Measurements from ENCODE around the gene IFITM10. TPM values are rescaled to one million over a fixed set of nuclear protein-coding genes. Genes with fewer than 3 reads are reported as not detected.

The IFITM10 gene
- total and polyA plus RNA-seq, 9 donors: 0.08 to 0.27 (median 0.17) TPM; not detected in 1

GRCh38 chr11:1736447-1736992 is 13.9 kb downstream of the IFITM10 start:
- H3K36me3 ChIP-seq (ENCODE audit: control insufficient read depth, insufficient read depth, low read length): no peaks in the 10 kb centered on the region
- 44% methylated on average over 2 of the region's 3 CpGs for WGBS (ENCODE audit: insufficient coverage)
- DNase-seq: no peak
- no peak overlapping the region for H3K27ac ChIP-seq (ENCODE audit: low read length)
- peaks cover 47% of the 10 kb centered on the region for H3K27me3 ChIP-seq (ENCODE audit: control insufficient read depth, insufficient read depth, low read length)
- H3K4me1 ChIP-seq (ENCODE audit: control insufficient read depth, insufficient read depth, low read length): no peaks in the 10 kb centered on the region
- no peak overlapping the region for H3K4me3 ChIP-seq (ENCODE audit: low read length)
- H3K9me3 ChIP-seq (replicated peaks; ENCODE audit: control insufficient read depth, low read depth, low read length): peaks cover 11% of the 10 kb centered on the region

- Histone ChIP-seq H3K4me3 (ENCODE audit: low read length) (no peak overlapping the region), H3K9me3 (replicated peaks; ENCODE audit: control insufficient read depth, low read depth, low read length) (peaks cover 11% of the 10 kb centered on the region), H3K27me3 (ENCODE audit: control insufficient read depth, insufficient read depth, low read length) (peaks cover 45% of the 10 kb centered on the region), H3K36me3 (ENCODE audit: control insufficient read depth, insufficient read depth, low read length) (no peaks in the 10 kb centered on the region), H3K27ac (ENCODE audit: low read length) (no peak overlapping the region), H3K4me1 (ENCODE audit: control insufficient read depth, insufficient read depth, low read length) (peaks cover 4% of the 10 kb centered on the region)
- 83% methylated on average over 13 of the region's 16 CpGs for WGBS (ENCODE audit: insufficient coverage)
- DNase-seq: no peak
Observed at GRCh38 chr11:1735271-1735670, 15.1 kb downstream of the IFITM10 start.

- H3K36me3 ChIP-seq (ENCODE audit: control insufficient read depth, insufficient read depth, low read length): no peaks in the 10 kb centered on the region
- DNase-seq: no peak
- no peak overlapping the region for H3K27ac ChIP-seq (ENCODE audit: low read length)
- no peak overlapping the region for H3K4me3 ChIP-seq (ENCODE audit: low read length)
- peaks cover 6% of the 10 kb centered on the region for H3K4me1 ChIP-seq (ENCODE audit: control insufficient read depth, insufficient read depth, low read length)
- H3K27me3 ChIP-seq (ENCODE audit: control insufficient read depth, insufficient read depth, low read length): peaks cover 45% of the 10 kb centered on the region
- peaks cover 11% of the 10 kb centered on the region for H3K9me3 ChIP-seq (replicated peaks; ENCODE audit: control insufficient read depth, low read depth, low read length)
- 54% methylated on average over 8 of the region's 10 CpGs for WGBS (ENCODE audit: insufficient coverage)
Observed at GRCh38 chr11:1734641-1735081, 15.7 kb downstream of the IFITM10 start.

- WGBS (ENCODE audit: insufficient coverage): 71% methylated on average over 23 of the region's 28 CpGs
- no peak overlapping the region for H3K27ac ChIP-seq (ENCODE audit: low read length)
Observed at GRCh38 chr11:1733716-1734640, 16.4 kb downstream of the IFITM10 start.

GRCh38 chr11:1733009-1733715 is 17.2 kb downstream of the IFITM10 start:
- no peak overlapping the region for H3K27ac ChIP-seq (ENCODE audit: low read length)
- peaks cover 6% of the 10 kb centered on the region for H3K4me1 ChIP-seq (ENCODE audit: control insufficient read depth, insufficient read depth, low read length)
- H3K36me3 ChIP-seq (ENCODE audit: control insufficient read depth, insufficient read depth, low read length): no peaks in the 10 kb centered on the region
- H3K9me3 ChIP-seq (replicated peaks; ENCODE audit: control insufficient read depth, low read depth, low read length): peaks cover 11% of the 10 kb centered on the region
- no peak overlapping the region for H3K4me3 ChIP-seq (ENCODE audit: low read length)
- no peak for DNase-seq
- peaks cover 52% of the 10 kb centered on the region for H3K27me3 ChIP-seq (ENCODE audit: control insufficient read depth, insufficient read depth, low read length)
- 66% methylated on average over 14 of the region's 14 CpGs for WGBS (ENCODE audit: insufficient coverage)

More at GRCh38 chr11:1733716-1734640, 16.4 kb downstream of the IFITM10 start:
- H3K27me3 ChIP-seq (ENCODE audit: control insufficient read depth, insufficient read depth, low read length): peaks cover 48% of the 10 kb centered on the region
- H3K4me3 ChIP-seq (ENCODE audit: low read length): no peak overlapping the region
- no peak for DNase-seq
- no peaks in the 10 kb centered on the region for H3K36me3 ChIP-seq (ENCODE audit: control insufficient read depth, insufficient read depth, low read length)
- H3K9me3 ChIP-seq (replicated peaks; ENCODE audit: control insufficient read depth, low read depth, low read length): peaks cover 11% of the 10 kb centered on the region
- peaks cover 6% of the 10 kb centered on the region for H3K4me1 ChIP-seq (ENCODE audit: control insufficient read depth, insufficient read depth, low read length)

GRCh38 chr11:1732418-1733008 is 17.9 kb downstream of the IFITM10 start:
- no peak overlapping the region for H3K27ac ChIP-seq (ENCODE audit: low read length)
- H3K4me3 ChIP-seq (ENCODE audit: low read length): no peak overlapping the region
- H3K27me3 ChIP-seq (ENCODE audit: control insufficient read depth, insufficient read depth, low read length): peaks cover 57% of the 10 kb centered on the region
- H3K36me3 ChIP-seq (ENCODE audit: control insufficient read depth, insufficient read depth, low read length): no peaks in the 10 kb centered on the region
- DNase-seq: no peak
- 35% methylated on average over 13 of the region's 13 CpGs for WGBS (ENCODE audit: insufficient coverage)
- peaks cover 11% of the 10 kb centered on the region for H3K9me3 ChIP-seq (replicated peaks; ENCODE audit: control insufficient read depth, low read depth, low read length)
- peaks cover 6% of the 10 kb centered on the region for H3K4me1 ChIP-seq (ENCODE audit: control insufficient read depth, insufficient read depth, low read length)

GRCh38 chr11:1731451-1732059 is 18.8 kb downstream of the IFITM10 start:
- H3K27ac ChIP-seq (ENCODE audit: low read length): no peak overlapping the region
- no peak for DNase-seq
- 88% methylated on average over 4 of the region's 5 CpGs for WGBS (ENCODE audit: insufficient coverage)
- H3K27me3 ChIP-seq (ENCODE audit: control insufficient read depth, insufficient read depth, low read length): peaks cover 60% of the 10 kb centered on the region
- H3K36me3 ChIP-seq (ENCODE audit: control insufficient read depth, insufficient read depth, low read length): no peaks in the 10 kb centered on the region
- H3K4me3 ChIP-seq (ENCODE audit: low read length): no peak overlapping the region
- peaks cover 2% of the 10 kb centered on the region for H3K9me3 ChIP-seq (replicated peaks; ENCODE audit: control insufficient read depth, low read depth, low read length)
- peaks cover 6% of the 10 kb centered on the region for H3K4me1 ChIP-seq (ENCODE audit: control insufficient read depth, insufficient read depth, low read length)

- H3K9me3 ChIP-seq (replicated peaks; ENCODE audit: control insufficient read depth, low read depth, low read length): no peaks in the 10 kb centered on the region
- peaks cover 6% of the 10 kb centered on the region for H3K4me1 ChIP-seq (ENCODE audit: control insufficient read depth, insufficient read depth, low read length)
- no peak overlapping the region for H3K4me3 ChIP-seq (ENCODE audit: low read length)
- DNase-seq: no peak
- 65% methylated on average over 2 of the region's 11 CpGs for WGBS (ENCODE audit: insufficient coverage)
- H3K27ac ChIP-seq (ENCODE audit: low read length): no peak overlapping the region
- peaks cover 58% of the 10 kb centered on the region for H3K27me3 ChIP-seq (ENCODE audit: control insufficient read depth, insufficient read depth, low read length)
- no peaks in the 10 kb centered on the region for H3K36me3 ChIP-seq (ENCODE audit: control insufficient read depth, insufficient read depth, low read length)
Observed at GRCh38 chr11:1730059-1730629, 20.3 kb downstream of the IFITM10 start.

- H3K36me3 ChIP-seq (ENCODE audit: control insufficient read depth, insufficient read depth, low read length): no peaks in the 10 kb centered on the region
- WGBS (ENCODE audit: insufficient coverage): 48% methylated on average over 8 of the region's 9 CpGs
- H3K4me3 ChIP-seq (ENCODE audit: low read length): no peak overlapping the region
- peaks cover 55% of the 10 kb centered on the region for H3K27me3 ChIP-seq (ENCODE audit: control insufficient read depth, insufficient read depth, low read length)
- peaks cover 6% of the 10 kb centered on the region for H3K4me1 ChIP-seq (ENCODE audit: control insufficient read depth, insufficient read depth, low read length)
- no peak overlapping the region for H3K27ac ChIP-seq (ENCODE audit: low read length)
- H3K9me3 ChIP-seq (replicated peaks; ENCODE audit: control insufficient read depth, low read depth, low read length): no peaks in the 10 kb centered on the region
- no peak for DNase-seq
Observed at GRCh38 chr11:1729692-1730011, 20.7 kb downstream of the IFITM10 start.
